T-helper 17 cell (primary cell): ENCODE results near the gene TRERF1. TPM values are rescaled to one million over a fixed set of nuclear protein-coding genes. Genes with fewer than 3 reads are reported as not detected.

Source experiments
- ATAC-seq: fragments of 150-1000 bp; cut with Tn5 transposase; 2 replicates; pipeline ENCODE4 v1.10.0; 2021; ENCODE audit warnings: mild to moderate bottlenecking, moderate library complexity
- DNase-seq, 3 donors: peaks; one replicate each; pipeline versions ENCODE4 v3.0.0 to v3.0.0-alpha.2; 2020 to 2021
- H3K9me3 ChIP-seq: one replicate; pipeline ENCODE4 v1.7.0; 2013; ENCODE audit warnings: low read length, mild to moderate bottlenecking; ENCODE audit not compliant: control insufficient read depth, poor library complexity, severe bottlenecking
- H3K27ac Mint-ChIP-seq: one replicate; pipeline ENCODE4 v1.8.0; 2022; ENCODE audit warnings: mild to moderate bottlenecking, moderate library complexity, mixed read lengths
- H3K27me3 Mint-ChIP-seq: one replicate; pipeline ENCODE4 v1.8.0; 2022; ENCODE audit warnings: mixed read lengths
- H3K36me3 Mint-ChIP-seq: one replicate; pipeline ENCODE4 v1.8.0; 2022; ENCODE audit warnings: low read depth, mixed read lengths
- H3K4me1 Mint-ChIP-seq: one replicate; pipeline ENCODE4 v1.8.0; 2022; ENCODE audit warnings: mild to moderate bottlenecking, mixed read lengths
- H3K4me3 Mint-ChIP-seq: one replicate; pipeline ENCODE4 v1.8.0; 2022; ENCODE audit warnings: mild to moderate bottlenecking, moderate library complexity, mixed read lengths
- total RNA-seq, 4 donors: library from RNA in 2 of 4; stranded (reverse) in 2 of 4; gene quantifications; one replicate each; pipeline ENCODE4 v1.2.3 and lab custom pipeline; 2022 to 2026

The TRERF1 gene
- total RNA-seq, 2 donors from 2014 or later: 28.6 to 31.2 TPM

- DNase-seq (no peak), ATAC-seq (peak; percentile 32)
- Mint-ChIP-seq H3K4me1 (peaks cover 33% of the 10 kb centered on the region), H3K4me3 (no peak overlapping the region), H3K36me3 (no peaks in the 10 kb centered on the region), H3K27ac (no peak overlapping the region), H3K27me3 (no peaks in the 10 kb centered on the region)
- no peaks in the 10 kb centered on the region for H3K9me3 ChIP-seq
Measured at GRCh38 chr6:42315991-42316970, 135.4 kb downstream of the TRERF1 start.

- Mint-ChIP-seq H3K27me3 (no peaks in the 10 kb centered on the region), H3K4me1 (peaks cover 33% of the 10 kb centered on the region), H3K4me3 (peak overlapping the region; percentile 25), H3K27ac (peak overlapping the region; percentile 74), H3K36me3 (peaks cover 3% of the 10 kb centered on the region)
- ATAC-seq (no peak), DNase-seq (no peak)
- H3K9me3 ChIP-seq: no peaks in the 10 kb centered on the region
Measured at GRCh38 chr6:42315259-42315990, 136.3 kb downstream of the TRERF1 start.

DNA sequence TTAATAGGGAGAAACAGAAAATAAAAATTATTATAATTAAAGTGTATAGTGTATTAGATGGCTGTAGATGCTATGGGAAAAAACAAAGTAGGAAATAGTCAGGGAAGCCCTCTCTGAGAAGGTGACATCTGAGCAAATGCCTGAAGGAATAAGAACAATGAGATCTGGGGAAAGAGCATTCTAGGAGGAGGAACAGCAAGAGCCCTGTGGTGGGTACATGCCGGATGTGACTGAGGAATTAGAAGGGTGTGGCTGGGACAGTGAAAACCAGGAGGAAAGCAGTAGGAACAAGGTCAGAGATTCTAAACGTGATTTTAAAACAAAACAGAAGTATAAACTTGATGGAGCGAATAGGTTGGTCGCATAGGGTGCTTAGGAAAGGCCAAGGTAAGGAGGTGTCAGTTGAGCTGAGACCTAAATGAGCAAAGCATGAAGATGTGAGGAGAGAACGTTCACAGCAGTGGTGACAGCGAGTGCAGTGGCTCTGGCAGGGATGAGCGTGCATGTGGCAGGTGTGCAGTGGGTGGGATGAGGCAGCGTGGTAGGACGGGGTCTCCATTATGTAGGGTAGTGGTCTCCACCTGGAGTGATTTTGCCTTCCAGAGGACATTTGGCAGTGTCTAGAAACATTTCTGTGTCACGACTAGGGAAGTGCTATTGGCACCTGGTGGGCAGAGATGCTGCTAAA is 137.0 kb downstream of the TRERF1 start:
- peak overlapping the region; percentile 74 for H3K27ac Mint-ChIP-seq
- H3K4me1 Mint-ChIP-seq: peaks cover 33% of the 10 kb centered on the region
- peak overlapping the region; percentile 74 for H3K4me3 Mint-ChIP-seq
- no peak for ATAC-seq
- no peaks in the 10 kb centered on the region for H3K27me3 Mint-ChIP-seq
- peaks cover 3% of the 10 kb centered on the region for H3K36me3 Mint-ChIP-seq
- no peak for DNase-seq
- no peaks in the 10 kb centered on the region for H3K9me3 ChIP-seq

DNA sequence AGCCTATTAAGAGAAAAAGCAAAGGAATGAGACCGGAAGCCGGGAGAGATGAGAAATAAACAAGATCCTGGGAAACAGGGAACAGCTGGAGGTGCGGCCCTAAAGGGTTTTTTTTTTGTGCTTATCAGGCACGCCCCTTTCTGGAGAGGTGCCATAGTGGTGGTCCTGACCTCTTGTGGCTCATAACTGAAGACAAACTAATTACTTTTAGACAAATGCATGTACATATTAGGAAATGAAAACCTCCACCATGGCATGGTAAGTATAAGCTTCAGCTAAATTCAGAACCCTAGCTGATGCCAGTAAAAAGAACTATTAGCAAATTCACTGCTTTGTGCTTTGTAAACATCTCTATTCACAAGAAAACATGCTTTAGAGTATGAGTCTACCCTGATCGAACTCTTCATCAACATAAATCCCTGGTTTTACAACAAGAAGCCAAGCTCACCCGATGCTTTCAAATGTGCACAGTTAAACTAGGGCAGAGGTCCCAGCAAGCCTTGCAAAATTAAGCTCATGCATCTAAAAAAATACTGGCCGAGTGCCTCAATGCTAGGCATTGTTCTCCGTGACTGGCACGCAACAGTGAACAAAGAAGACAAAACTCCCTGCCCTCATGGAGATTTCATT is 137.7 kb downstream of the TRERF1 start:
- Mint-ChIP-seq H3K27ac (peak overlapping the region; percentile 74), H3K36me3 (peaks cover 3% of the 10 kb centered on the region), H3K27me3 (no peaks in the 10 kb centered on the region), H3K4me3 (no peak overlapping the region), H3K4me1 (peaks cover 31% of the 10 kb centered on the region)
- no peaks in the 10 kb centered on the region for H3K9me3 ChIP-seq
- no peak for DNase-seq
- no peak for ATAC-seq

DNA sequence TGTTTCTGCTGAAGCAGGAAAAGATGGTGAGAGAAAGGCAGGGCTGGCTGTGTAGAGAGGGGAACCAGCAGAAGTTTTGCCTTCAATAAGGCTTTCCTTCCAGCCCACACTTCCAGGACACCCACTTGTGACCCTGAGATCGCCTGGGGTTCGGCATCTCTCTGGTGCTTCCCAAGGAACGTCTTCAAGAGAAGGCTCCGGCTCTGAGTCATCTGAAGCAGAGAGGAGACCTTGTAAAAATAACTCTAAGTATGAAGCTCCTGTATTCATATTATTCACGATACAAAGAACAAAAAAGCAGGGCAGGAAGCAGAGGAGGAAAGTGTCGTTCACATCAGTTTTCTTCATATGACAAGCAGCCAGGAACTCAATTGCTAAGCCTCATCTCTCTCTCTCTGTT is 138.7 kb downstream of the TRERF1 start:
- peaks cover 33% of the 10 kb centered on the region for H3K4me1 Mint-ChIP-seq
- no peaks in the 10 kb centered on the region for H3K9me3 ChIP-seq
- no peak for ATAC-seq
- no peaks in the 10 kb centered on the region for H3K27me3 Mint-ChIP-seq
- H3K36me3 Mint-ChIP-seq: peaks cover 5% of the 10 kb centered on the region
- peak overlapping the region; percentile 72 for H3K27ac Mint-ChIP-seq
- H3K4me3 Mint-ChIP-seq: no peak overlapping the region
- DNase-seq: no peak

- no peak overlapping the region for H3K27ac Mint-ChIP-seq
- no peaks in the 10 kb centered on the region for H3K9me3 ChIP-seq
- no peak overlapping the region for H3K4me3 Mint-ChIP-seq
- DNase-seq (no peak), ATAC-seq (no peak)
- peaks cover 22% of the 10 kb centered on the region for H3K4me1 Mint-ChIP-seq
- peaks cover 7% of the 10 kb centered on the region for H3K36me3 Mint-ChIP-seq
- H3K27me3 Mint-ChIP-seq: no peaks in the 10 kb centered on the region
Measured at GRCh38 chr6:42307141-42307470, 144.6 kb downstream of the TRERF1 start.

DNA sequence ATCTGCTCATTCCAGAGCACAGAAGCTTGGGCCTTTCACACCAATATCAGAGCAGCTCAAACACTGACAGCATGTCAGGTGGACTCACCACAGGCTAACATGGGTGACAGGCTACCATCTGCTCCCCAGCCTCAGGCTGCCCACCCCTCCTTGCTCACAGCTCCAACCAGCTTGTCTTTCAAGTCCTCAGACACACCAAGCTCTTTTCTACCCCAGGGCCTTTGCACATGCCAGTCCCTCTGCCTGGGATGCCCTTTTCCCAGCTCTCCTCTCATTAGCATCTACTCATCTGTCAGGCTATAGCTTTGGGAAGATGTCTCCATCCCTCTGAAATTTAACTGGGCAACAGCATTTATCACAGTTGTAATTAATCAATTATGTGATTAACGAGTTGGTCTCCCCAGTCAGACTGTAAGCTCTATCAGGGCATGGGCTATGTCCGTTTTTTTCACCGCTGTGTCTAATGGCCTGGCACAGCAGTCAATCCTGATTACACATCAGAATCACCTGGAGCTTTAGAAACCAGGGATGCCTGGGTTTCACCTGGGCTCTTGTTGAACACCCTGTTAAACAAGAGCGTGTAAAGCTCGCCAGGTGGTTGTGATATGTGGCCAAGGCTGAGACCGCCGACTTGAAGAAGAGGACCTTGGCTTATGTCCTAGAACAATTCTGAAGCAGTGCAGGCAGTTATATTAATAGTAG is 145.1 kb downstream of the TRERF1 start:
- no peaks in the 10 kb centered on the region for H3K9me3 ChIP-seq
- Mint-ChIP-seq H3K27me3 (no peaks in the 10 kb centered on the region), H3K27ac (no peak overlapping the region), H3K4me3 (no peak overlapping the region), H3K4me1 (peaks cover 24% of the 10 kb centered on the region), H3K36me3 (peaks cover 7% of the 10 kb centered on the region)
- ATAC-seq (no peak), DNase-seq (no peak)

DNA sequence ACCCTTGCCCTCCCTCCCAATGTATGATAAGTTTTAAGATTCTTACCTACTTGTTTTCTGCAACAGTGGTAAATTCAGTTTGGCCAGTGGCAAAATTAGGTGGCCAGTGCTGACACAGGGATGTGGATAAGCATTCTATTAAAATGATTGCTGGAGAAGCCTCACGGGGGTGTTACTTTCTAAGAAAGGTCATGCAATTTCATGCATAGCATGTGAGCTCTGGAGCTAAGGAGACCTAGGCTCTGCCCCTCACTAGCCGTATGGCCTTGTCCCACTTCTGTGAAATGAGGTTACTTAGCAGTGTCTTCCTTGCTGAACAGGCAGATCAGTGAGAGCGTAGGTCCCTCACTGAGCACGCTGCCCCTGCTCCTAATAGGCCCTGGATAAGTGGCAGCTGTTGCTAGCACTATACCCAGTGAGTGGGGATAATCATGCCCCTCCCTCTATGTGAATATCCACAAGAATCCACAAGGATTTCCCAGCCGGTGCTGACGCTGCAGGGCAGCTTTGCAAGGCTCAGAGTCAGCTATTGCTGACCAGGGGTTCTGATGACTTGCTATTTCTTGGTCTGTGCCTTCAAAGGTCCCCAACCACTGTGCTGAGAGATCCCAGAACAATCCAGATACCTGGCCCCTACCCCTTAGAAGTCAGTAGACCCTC is 147.5 kb downstream of the TRERF1 start:
- DNase-seq (no peak), ATAC-seq (no peak)
- H3K27me3 Mint-ChIP-seq: no peaks in the 10 kb centered on the region
- no peaks in the 10 kb centered on the region for H3K9me3 ChIP-seq
- peaks cover 20% of the 10 kb centered on the region for H3K4me1 Mint-ChIP-seq
- H3K27ac Mint-ChIP-seq: no peak overlapping the region
- peaks cover 6% of the 10 kb centered on the region for H3K36me3 Mint-ChIP-seq
- H3K4me3 Mint-ChIP-seq: no peak overlapping the region

DNA sequence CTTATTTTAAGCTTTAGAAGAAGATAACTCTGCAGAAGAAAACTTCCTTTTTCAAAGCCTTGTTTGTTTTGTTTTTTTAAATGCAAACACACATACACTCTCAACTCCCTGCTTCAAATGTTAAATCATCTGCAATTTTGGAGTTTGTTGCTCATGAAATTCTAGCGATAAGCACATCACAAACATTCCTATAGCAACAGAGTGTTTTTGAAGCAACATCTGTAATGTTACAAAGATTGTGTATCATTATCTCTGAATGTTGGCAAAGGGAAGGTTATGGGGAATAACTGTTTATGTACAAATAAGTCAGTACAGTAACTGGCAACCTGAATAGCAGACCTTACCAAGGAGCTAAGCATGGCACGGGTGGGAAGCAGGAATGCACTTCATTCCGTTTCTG is 149.3 kb downstream of the TRERF1 start:
- Mint-ChIP-seq H3K4me3 (no peak overlapping the region), H3K27ac (no peak overlapping the region), H3K4me1 (peaks cover 18% of the 10 kb centered on the region), H3K27me3 (no peaks in the 10 kb centered on the region), H3K36me3 (peaks cover 8% of the 10 kb centered on the region)
- DNase-seq: no peak
- no peaks in the 10 kb centered on the region for H3K9me3 ChIP-seq
- ATAC-seq: no peak

GRCh38 chr6:42301986-42302385 is 149.7 kb downstream of the TRERF1 start:
- H3K27me3 Mint-ChIP-seq: no peaks in the 10 kb centered on the region
- no peak for ATAC-seq
- no peak for DNase-seq
- no peak overlapping the region for H3K4me3 Mint-ChIP-seq
- no peak overlapping the region for H3K27ac Mint-ChIP-seq
- H3K4me1 Mint-ChIP-seq: peaks cover 18% of the 10 kb centered on the region
- peaks cover 6% of the 10 kb centered on the region for H3K36me3 Mint-ChIP-seq
- no peaks in the 10 kb centered on the region for H3K9me3 ChIP-seq

DNA sequence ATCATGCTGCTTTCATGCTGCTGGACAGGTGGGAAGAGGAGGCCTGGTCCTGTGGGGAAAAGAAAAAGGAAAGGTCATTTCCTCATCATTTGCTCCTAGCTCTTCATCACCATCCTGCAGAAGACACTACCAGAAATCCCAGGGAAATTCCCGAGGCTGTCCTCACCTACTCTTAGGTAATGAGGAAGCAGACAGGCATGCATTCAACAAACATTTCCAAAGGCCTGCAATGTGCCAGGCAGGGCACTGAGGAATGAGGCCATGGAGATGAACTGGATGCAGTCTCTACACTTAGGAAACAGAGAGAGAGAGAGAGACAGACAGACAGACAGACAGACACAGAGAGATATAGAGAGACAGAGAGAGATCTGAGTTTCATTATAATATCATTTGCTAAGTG is 151.0 kb downstream of the TRERF1 start:
- H3K4me3 Mint-ChIP-seq: no peak overlapping the region
- peaks cover 6% of the 10 kb centered on the region for H3K36me3 Mint-ChIP-seq
- H3K9me3 ChIP-seq: no peaks in the 10 kb centered on the region
- DNase-seq (no peak), ATAC-seq (no peak)
- no peaks in the 10 kb centered on the region for H3K27me3 Mint-ChIP-seq
- H3K27ac Mint-ChIP-seq: peak overlapping the region; percentile 65
- H3K4me1 Mint-ChIP-seq: peaks cover 21% of the 10 kb centered on the region

GRCh38 chr6:42300185-42300584 is 151.5 kb downstream of the TRERF1 start:
- Mint-ChIP-seq H3K36me3 (peaks cover 6% of the 10 kb centered on the region), H3K4me3 (no peak overlapping the region), H3K4me1 (peaks cover 17% of the 10 kb centered on the region), H3K27ac (peak overlapping the region; percentile 65), H3K27me3 (no peaks in the 10 kb centered on the region)
- no peak for ATAC-seq
- DNase-seq: no peak
- no peaks in the 10 kb centered on the region for H3K9me3 ChIP-seq
